HepG2 (cell line): ENCODE data around the gene IGLON5. TPM values are rescaled to one million over a fixed set of nuclear protein-coding genes. Genes with fewer than 3 reads are reported as not detected.

Source experiments
- AGO1 ChIP-seq: fragments of 200-400 bp; formaldehyde crosslinking; IDR thresholded peaks from 2 replicates; pipeline ENCODE4 v1.6.1; 2017; ENCODE audit warnings: mild to moderate bottlenecking, low read depth, low read length, moderate library complexity; ENCODE audit not compliant: poor library complexity, severe bottlenecking
- ARID2 ChIP-seq: sonication (generic); formaldehyde crosslinking; IDR thresholded peaks from 2 replicates; pipeline ENCODE4 v1.8.1; 2022; ENCODE audit warnings: mild to moderate bottlenecking, missing genetic modification reagents, borderline replicate concordance
- GMEB2 ChIP-seq: IDR thresholded peaks from 2 replicates; pipeline ENCODE4 v1.6.1; 2016; ENCODE audit warnings: missing biosample characterization, missing genetic modification reagents, low read depth
- IKZF5 ChIP-seq: IDR thresholded peaks from 2 replicates; pipeline ENCODE4 v1.6.1; 2018; ENCODE audit warnings: missing genetic modification reagents, mild to moderate bottlenecking, missing compliant biosample characterization
- JUNB ChIP-seq: sonication (generic); formaldehyde crosslinking; IDR thresholded peaks from 2 replicates; pipeline ENCODE4 v1.8.0; 2022; ENCODE audit warnings: missing genetic modification reagents, mild to moderate bottlenecking, borderline replicate concordance
- KDM3A ChIP-seq: IDR thresholded peaks from 2 replicates; pipeline ENCODE4 v1.6.1; 2018; ENCODE audit warnings: low read depth, missing compliant biosample characterization
- MEIS2 ChIP-seq: sonication (generic); formaldehyde crosslinking; IDR thresholded peaks from 2 replicates; pipeline ENCODE4 v1.9.0; 2021; ENCODE audit warnings: mild to moderate bottlenecking, missing genetic modification reagents
- MLX ChIP-seq: IDR thresholded peaks from 2 replicates; pipeline ENCODE4 v1.6.1; 2016
- MYC ChIP-seq: sonication (generic); formaldehyde crosslinking; IDR thresholded peaks from 2 replicates; pipeline ENCODE4 v1.9.0; 2021; ENCODE audit warnings: missing genetic modification reagents, borderline replicate concordance
- RBFOX2 ChIP-seq: fragments of 200-400 bp; formaldehyde crosslinking; IDR thresholded peaks from 2 replicates; pipeline ENCODE4 v1.6.1; 2017; ENCODE audit warnings: low read depth, mild to moderate bottlenecking, low read length
- RBM22 ChIP-seq: fragments of 200-400 bp; formaldehyde crosslinking; optimal IDR thresholded peaks from 2 replicates; pipeline ENCODE3; 2017; ENCODE audit warnings: mild to moderate bottlenecking, low read length, moderate library complexity
- SKIL ChIP-seq: sonication (generic); formaldehyde crosslinking; IDR thresholded peaks from 2 replicates; pipeline ENCODE4 v1.8.0; 2022; ENCODE audit warnings: missing genetic modification reagents, mild to moderate bottlenecking, moderate library complexity, borderline replicate concordance
- TFAP4 ChIP-seq: sonication (generic); IDR thresholded peaks from 2 replicates; pipeline ENCODE4 v1.6.1; 2016; ENCODE audit warnings: low read depth, borderline replicate concordance
- UBTF ChIP-seq: sonication (generic); formaldehyde crosslinking; IDR thresholded peaks from 2 replicates; pipeline ENCODE4 v1.4.0; 2020; ENCODE audit warnings: mild to moderate bottlenecking, missing genetic modification reagents
- ZMYM2 ChIP-seq: sonication (generic); formaldehyde crosslinking; IDR thresholded peaks from 2 replicates; pipeline ENCODE4 v1.8.0; 2022; ENCODE audit warnings: mild to moderate bottlenecking, missing genetic modification reagents
- ZNF205 ChIP-seq: IDR thresholded peaks from 2 replicates; pipeline ENCODE4 v1.6.1; 2018; ENCODE audit warnings: missing biosample characterization, missing genetic modification reagents
- ZNF776 ChIP-seq: sonication (generic); formaldehyde crosslinking; IDR thresholded peaks from 2 replicates; pipeline ENCODE4 v1.4.0; 2020; ENCODE audit warnings: mild to moderate bottlenecking, missing genetic modification reagents
- ZNF777 ChIP-seq: sonication (generic); formaldehyde crosslinking; IDR thresholded peaks from 2 replicates; pipeline ENCODE4 v1.4.0; 2020; ENCODE audit warnings: missing genetic modification reagents
- ZNF883 ChIP-seq: sonication (generic); formaldehyde crosslinking; IDR thresholded peaks from 2 replicates; pipeline ENCODE4 v1.5.1; 2020; ENCODE audit warnings: mild to moderate bottlenecking, missing genetic modification reagents; ENCODE audit errors: not compliant biosample characterization
- polyA plus RNA-seq, 8 experiments: library from polyadenylated mRNA; depleted of rRNA in 3 of 8; stranded (reverse) in 7 of 8; unstranded in 1 of 8; fragments of >200 nt; fragmentation: Illumina TruSeq in 4 of 8; extraction: Trizol in 4 of 8; gene quantifications; 2 replicates each; pipeline versions ENCODE4 v1.2.1 to v1.2.3, GENCODE V29; 2011 to 2016; ENCODE audit warnings: low read depth in 4 of 8, missing spikeins in 1 of 8, mixed read lengths in 1 of 8; ENCODE audit not compliant: insufficient read depth in 1 of 8
- total RNA-seq, 5 experiments: library from RNA; depleted of rRNA; stranded (reverse); fragments of >200 nt; fragmentation: Illumina TruSeq; extraction: Trizol; gene quantifications; 2 replicates each; pipeline ENCODE4 v1.2.3, GENCODE V29; 2016; ENCODE audit warnings: low read depth in 1 of 5

The IGLON5 gene
- total and polyA plus RNA-seq, 2 of the 13 experiments (the other 11 are each of a cell fraction or from before 2014, with no cell fraction given): 0.04 to 5.7 TPM

GRCh38 chr19:51327066-51328001, 15.9 kb downstream of the IGLON5 start (continued):
- TF ChIP-seq RBM22 (peak; percentile 44), GMEB2 (no peak), MLX (CRISPR knock-in tag) (peak; percentile 22; the same call in 1 of the 2 replicates), TFAP4 (no peak), ZNF776 (CRISPR knock-in tag) (peak; percentile 67; the same call in 1 of the 2 replicates), KDM3A (CRISPR knock-in tag) (0 out of 2 replicates have a peak, but pooled peaks have one; percentile 29), SKIL (CRISPR knock-in tag) (no peak), MYC (CRISPR knock-in tag) (peak; percentile 42; the same call in 1 of the 2 replicates), AGO1 (peak; percentile 95), ARID2 (CRISPR knock-in tag) (0 out of 2 replicates have a peak, but pooled peaks have one; percentile 43), ZNF205 (CRISPR knock-in tag) (no peak), ZMYM2 (CRISPR knock-in tag) (peak; percentile 29; the same call in 1 of the 2 replicates), JUNB (CRISPR knock-in tag) (no peak), UBTF (peak; percentile 23; the same call in 1 of the 2 replicates), MEIS2 (no peak), ZNF883 (CRISPR knock-in tag) (no peak), ZNF777 (CRISPR knock-in tag) (no peak), RBFOX2 (peak; percentile 79), IKZF5 (CRISPR knock-in tag) (no peak)
